Coronary artery (tissue), 2 donors: ENCODE results near the gene ZBTB20.

Experiments used
- DNase-seq: peaks from one replicate; pipeline ENCODE4 v3.0.0-alpha.2; 2017; ENCODE audit warnings: low spot score
- H3K27ac ChIP-seq, 2 donors: fragments of 200-600 bp; sonication (generic); one replicate each; pipeline ENCODE4 v1.5.1; 2016 to 2019
- H3K4me3 ChIP-seq: fragments of 200-600 bp; sonication (generic); 2 replicates; pipeline ENCODE4 v1.5.1; 2016; ENCODE audit warnings: mild to moderate bottlenecking, moderate library complexity
- TF ChIP-seq, protein P1 (sequence below): fragments of 200-600 bp; sonication (generic); IDR thresholded peaks from one replicate; pipeline ENCODE4 v1.5.1; 2019; ENCODE audit warnings: antibody characterized with exemption

The ZBTB20 gene

DNA sequence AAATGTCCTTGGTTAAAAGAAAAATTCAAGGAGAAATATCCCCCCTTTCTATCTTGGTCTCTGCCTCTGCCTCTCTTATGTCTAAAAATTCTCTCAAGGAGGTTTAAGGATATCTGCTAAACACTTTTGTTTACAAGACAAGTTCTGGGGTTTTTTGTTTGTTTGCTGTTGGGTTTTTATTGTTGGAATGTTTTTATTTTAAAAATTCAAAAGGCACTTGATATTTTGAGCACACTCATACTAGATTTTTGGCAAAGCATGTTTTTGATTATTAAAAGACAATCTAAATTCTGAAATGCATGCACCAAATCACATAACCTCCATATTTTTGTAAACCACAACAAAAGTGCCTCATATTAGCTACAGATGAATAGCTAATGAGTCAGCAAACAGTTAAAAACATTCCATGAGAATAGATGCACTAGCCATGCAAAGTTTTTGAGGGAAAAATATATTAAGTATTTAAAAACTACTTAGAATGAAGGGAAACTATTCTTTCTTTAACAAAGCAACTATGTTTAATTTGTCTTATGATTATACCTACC lies 84.6 kb downstream of the ZBTB20 start:
- Histone ChIP-seq H3K4me3 (no peak overlapping the region), H3K27ac (no peak overlapping the region)
- DNase-seq, result no peak
- TF ChIP-seq, protein P1, sequence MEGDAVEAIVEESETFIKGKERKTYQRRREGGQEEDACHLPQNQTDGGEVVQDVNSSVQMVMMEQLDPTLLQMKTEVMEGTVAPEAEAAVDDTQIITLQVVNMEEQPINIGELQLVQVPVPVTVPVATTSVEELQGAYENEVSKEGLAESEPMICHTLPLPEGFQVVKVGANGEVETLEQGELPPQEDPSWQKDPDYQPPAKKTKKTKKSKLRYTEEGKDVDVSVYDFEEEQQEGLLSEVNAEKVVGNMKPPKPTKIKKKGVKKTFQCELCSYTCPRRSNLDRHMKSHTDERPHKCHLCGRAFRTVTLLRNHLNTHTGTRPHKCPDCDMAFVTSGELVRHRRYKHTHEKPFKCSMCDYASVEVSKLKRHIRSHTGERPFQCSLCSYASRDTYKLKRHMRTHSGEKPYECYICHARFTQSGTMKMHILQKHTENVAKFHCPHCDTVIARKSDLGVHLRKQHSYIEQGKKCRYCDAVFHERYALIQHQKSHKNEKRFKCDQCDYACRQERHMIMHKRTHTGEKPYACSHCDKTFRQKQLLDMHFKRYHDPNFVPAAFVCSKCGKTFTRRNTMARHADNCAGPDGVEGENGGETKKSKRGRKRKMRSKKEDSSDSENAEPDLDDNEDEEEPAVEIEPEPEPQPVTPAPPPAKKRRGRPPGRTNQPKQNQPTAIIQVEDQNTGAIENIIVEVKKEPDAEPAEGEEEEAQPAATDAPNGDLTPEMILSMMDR, result no peak

DNA sequence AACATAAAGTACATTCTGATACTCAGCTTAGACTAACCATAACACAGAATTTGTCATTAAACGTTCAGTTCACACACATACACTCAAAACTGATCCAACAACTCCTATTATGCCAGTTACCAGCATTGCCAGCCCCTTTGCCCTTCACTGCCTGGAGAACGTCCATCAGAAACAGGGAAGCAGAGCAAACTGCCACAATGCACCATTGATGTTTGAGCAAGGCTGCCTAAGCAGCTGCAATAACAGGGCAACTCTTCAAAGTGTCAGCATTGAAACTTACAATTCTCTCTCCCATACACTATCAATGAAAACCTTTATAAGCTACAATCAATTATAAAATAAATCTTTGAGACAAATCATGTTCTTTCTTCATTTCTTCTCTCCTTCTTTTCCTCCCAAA lies 85.1 kb downstream of the ZBTB20 start:
- Histone ChIP-seq H3K4me3 (no peak overlapping the region), H3K27ac (no peak overlapping the region)
- no peak for DNase-seq
- TF ChIP-seq, protein P1, result no peak

DNA sequence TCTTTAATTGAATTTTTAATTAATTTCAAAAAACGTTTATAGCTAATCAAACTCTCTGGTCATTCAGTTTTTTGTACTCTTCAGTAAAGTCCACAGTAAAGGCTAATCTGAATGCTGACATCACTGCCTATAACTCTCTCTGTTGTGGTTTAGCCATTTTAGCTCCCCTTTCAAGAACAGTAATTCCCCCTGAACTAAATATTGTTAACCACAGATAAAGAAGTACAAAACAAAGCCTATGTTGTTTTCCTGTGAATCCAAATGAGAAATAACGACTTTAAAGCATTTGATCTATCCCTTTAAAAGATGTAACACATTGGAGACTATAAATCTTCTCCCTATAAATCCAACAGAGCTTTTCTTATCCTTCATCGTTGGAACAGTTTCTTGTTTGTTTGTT lies 94.2 kb downstream of the ZBTB20 start:
- TF ChIP-seq, protein P1, result no peak
- H3K4me3 ChIP-seq, result no peak overlapping the region
- no peak overlapping the region for H3K27ac ChIP-seq
- DNase-seq, result no peak

DNA sequence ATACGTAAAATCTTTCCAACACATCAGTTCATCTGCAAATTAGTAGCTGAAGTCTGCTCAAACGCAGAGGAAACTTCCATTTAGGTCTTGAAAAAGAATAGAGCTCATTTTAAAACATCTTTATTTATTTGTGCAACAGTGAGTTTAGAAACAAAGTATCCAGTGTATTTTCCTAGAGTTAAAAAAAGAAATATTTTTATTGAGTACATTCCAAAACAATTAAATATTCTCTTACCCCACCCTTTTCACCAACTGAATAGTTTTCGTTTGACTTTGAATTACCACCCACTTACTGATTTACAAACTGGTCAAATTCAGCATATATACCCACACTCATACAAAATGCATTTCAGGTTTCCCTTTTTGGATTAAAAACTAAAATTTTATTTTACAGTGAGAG lies 104.7 kb downstream of the ZBTB20 start:
- Histone ChIP-seq H3K4me3 (peak overlapping the region; percentile 24), H3K27ac (no peak overlapping the region)
- DNase-seq, result no peak
- TF ChIP-seq, protein P1, result no peak

DNA sequence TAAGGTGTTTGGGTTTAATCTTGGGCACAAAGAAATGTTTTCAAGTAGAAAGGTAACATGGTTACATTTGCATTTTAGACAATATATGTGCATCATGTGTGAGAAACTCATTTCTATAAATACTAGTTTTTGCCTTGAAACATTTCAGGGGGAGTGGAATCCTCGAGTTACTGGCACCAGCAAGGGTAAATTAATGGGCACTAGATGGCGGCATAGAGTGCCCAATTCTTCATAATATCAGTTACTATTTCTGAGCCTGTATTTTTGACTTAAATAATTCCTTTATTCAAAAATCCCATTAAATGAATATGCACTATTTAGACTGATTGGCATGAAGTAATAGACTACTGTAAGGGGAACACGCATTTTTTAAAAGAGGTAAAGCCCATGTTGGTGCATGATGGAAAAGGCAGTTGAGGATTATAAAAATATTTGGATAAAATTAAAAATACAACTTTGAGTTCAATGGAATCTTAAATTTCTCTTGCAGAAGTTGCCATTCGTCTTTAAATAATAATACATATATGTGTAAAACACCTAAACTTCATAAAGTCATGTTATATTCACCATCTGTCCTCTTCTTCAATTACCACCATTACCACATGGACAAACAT lies 106.3 kb downstream of the ZBTB20 start:
- Histone ChIP-seq H3K4me3 (no peak overlapping the region), H3K27ac (no peak overlapping the region)
- TF ChIP-seq, protein P1, result peak; percentile 36
- DNase-seq, result no peak

DNA sequence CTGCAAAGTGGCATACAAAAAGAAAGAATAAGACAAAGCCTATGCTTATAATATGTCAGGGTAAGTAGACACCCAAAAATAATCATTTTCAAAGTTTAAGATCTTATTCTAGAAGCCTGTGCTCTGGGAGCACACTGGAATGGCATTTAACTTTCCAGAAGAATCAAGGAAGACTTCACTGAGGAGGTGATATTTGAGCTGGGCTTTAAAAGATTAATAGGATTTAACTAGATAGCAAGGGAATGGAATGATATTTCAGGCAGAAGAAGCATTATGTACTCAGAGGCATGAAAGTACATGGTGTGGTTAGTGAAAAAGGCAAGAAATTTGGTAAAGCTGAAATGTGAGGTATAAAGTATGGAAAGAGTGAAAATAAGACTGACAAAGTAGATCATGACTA lies 106.8 kb downstream of the ZBTB20 start:
- no peak for DNase-seq
- H3K27ac ChIP-seq, result no peak overlapping the region
- no peak overlapping the region for H3K4me3 ChIP-seq
- TF ChIP-seq, protein P1, result no peak

DNA sequence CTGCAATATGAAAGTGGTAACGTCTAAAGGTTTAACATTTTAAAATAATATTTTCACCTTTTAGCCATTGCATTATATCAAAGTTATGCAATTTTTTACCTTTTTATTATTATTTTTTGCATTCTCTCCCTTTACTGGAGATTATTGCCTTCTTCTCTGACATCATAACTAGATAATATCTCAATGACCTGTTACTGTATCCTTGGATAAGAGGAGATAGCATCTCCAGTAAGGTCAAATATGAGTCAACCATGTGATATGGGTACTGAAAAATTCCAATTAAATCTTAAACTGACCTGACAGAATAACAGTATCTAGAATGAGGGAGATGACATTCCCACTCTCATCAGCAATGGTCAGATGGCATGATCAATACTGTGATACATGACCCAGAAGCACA lies 108.3 kb downstream of the ZBTB20 start:
- TF ChIP-seq, protein P1, result no peak
- H3K27ac ChIP-seq, result no peak overlapping the region
- no peak for DNase-seq
- H3K4me3 ChIP-seq, result no peak overlapping the region
